NCI-H524 treated with DMSO at 0.1 percent for 48 hours (cell line): ENCODE results near the gene SP6.

Experiments used
- DNase-seq: peaks from one replicate; lab custom pipeline; 2025; lab: John Stamatoyannopoulos, UW

Gene SP6

DNA sequence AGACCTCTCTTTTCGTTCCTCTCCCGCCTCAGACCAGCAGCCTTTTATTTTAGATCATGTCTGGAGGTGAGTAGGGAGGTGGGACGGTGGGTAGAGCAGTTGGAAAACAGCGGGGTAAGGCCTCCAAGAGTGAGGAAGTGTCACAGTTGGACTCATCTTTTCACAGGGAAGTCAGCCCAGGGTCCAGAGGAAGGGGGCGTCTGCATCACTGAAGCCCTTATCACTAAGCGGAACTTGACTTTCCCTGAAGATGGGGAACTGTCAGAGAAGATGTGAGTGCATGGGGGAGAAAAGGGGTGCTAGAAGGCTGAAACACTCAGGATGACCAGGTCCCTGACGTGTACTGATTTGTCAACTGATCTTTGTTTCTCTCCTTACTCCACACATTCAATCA lies 19.0 kb downstream of the SP6 start:
- DNase-seq = no peak

DNA sequence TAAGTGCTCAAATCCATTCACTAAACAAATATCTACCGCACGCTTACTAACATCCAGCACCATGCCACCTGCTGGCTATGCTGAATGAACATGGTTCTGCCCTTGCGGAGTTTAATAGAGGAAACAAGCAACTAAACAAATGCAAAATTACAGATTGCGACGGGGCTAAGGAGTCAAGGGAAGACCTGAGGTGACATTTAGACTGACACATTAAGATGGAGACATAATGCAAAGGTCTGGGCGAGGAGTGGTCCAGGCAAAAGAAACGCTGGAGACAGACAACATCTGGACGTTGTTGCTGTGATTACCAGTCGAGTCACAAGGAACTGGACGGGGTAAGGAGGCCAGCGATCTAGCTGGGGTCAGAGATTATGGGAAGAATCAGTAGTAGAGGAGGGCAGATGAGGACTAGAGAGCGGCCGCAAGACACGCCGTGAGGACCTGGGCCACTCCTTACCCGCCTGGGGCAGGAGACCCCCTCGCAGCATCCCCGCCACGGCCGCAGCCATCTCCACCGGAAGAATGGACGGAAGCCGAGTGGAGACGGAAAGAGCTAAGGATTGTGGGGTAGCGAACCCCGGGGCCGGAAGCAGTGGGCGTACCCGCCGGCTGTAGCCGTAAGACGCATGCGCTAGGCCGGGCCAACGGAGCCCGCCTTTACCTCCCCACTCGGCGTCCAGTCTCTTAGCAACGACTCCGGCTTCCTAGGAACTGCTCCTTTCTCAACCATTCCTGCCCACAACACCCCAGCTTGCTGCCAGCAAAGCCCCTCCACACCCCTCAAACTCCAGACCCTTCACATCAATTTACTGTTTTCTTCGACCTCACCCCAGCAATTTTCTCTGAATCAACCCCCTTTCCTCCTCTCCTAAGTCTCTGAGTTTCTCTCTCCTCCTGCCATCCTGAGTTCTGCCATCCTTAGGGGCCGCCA lies 19.7 kb downstream of the SP6 start, which contains the start of the genes LRRC46 and MRPL10:
Gene LRRC46, plus strand, starts transcription at position 668 of the 931 bp plus-strand sequence. CDS start 320 bp downstream, outside the sequence.
Gene MRPL10, minus strand, starts transcription at position 539 of the 931 bp plus-strand sequence. Its CDS starts 30 bp downstream, at position 509.
- peak; percentile 82 for DNase-seq

DNA sequence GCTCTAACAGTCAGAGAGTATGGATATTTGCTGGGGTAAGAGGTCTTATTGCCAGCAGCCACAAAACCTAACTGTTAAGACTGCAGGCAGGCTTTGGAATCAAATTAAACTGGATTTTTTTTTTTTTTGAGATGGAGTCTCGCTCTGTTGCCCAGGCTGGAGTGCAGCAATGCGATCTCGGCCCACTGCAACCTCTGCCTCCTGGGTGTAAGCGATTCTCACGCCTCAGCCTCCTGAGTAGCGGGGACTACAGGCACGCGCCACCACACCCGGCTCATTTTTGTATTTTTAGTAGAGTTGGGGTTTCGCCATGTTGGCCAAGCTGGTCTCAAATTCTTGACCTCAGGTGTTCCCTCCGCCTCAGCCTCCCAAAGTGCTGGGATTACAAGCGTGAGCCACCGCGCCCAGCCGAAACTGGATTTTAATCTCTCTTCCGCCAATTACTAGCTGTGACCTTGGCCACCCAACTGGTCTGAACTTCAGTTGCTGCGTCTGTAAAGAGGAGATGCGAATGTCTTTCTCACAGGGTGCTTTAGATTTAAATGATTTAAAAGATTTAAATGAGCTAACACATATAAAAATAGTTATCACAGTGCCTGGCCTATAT lies 20.5 kb downstream of the SP6 start:
- DNase-seq = no peak

DNA sequence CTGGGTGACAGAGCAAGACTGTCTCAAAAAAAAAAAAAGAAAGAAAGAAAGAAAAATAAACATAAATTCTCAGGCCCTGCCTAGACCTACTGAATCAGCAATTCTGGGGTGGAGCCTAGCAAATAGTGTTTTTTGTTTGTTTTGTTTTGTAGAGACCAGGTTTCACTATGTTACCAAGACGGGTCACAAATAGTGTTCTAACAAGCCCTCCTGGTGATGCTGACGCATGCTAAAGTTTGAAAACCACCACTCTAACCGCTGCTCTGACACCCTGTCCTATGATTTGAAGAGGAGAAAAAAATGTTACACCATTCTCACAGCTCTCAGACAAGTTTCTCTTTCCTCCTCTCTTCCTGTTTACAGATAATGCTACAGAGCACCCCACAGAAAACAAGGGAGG lies 21.1 kb downstream of the SP6 start:
- no peak for DNase-seq

DNA sequence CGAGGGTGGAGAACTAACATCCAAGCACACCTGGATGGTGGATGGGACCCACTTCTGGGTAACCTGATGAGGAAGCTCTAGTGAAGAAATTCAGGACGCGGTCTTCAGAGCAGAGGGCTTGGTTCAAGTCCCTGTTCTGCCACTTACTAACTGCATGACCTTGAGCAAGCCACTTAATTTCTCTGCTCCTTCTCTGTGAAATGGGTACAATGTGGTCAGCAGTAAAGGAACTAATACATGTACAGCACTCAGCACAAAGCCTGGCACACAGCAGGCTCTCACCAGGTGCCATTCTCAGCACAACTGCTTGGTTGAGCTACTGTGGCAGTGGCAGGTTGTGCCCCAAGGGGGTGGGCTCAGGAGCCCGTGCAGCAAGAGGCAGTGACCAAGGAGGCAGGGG lies 27.4 kb downstream of the SP6 start:
- no peak for DNase-seq

DNA sequence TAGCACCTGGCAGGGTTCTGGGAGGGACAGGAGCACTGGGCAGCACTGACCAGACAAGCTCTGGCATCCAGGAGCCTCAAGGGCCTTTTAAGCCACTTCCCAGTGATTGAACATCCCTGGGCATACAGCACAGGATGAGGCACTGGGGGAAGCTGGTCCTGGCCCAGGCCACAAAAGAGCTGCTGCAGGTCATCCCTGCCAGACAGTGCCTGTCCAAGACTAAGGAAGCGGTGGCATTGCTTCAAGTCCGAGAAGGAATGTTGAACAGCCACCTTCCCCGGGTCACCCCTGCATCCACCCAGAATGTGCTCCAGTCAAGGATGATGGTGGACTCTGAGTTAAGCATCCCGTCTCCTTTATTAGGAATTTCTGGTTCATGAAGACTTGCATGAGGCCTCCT lies 28.2 kb downstream of the SP6 start:
- no peak for DNase-seq

DNA sequence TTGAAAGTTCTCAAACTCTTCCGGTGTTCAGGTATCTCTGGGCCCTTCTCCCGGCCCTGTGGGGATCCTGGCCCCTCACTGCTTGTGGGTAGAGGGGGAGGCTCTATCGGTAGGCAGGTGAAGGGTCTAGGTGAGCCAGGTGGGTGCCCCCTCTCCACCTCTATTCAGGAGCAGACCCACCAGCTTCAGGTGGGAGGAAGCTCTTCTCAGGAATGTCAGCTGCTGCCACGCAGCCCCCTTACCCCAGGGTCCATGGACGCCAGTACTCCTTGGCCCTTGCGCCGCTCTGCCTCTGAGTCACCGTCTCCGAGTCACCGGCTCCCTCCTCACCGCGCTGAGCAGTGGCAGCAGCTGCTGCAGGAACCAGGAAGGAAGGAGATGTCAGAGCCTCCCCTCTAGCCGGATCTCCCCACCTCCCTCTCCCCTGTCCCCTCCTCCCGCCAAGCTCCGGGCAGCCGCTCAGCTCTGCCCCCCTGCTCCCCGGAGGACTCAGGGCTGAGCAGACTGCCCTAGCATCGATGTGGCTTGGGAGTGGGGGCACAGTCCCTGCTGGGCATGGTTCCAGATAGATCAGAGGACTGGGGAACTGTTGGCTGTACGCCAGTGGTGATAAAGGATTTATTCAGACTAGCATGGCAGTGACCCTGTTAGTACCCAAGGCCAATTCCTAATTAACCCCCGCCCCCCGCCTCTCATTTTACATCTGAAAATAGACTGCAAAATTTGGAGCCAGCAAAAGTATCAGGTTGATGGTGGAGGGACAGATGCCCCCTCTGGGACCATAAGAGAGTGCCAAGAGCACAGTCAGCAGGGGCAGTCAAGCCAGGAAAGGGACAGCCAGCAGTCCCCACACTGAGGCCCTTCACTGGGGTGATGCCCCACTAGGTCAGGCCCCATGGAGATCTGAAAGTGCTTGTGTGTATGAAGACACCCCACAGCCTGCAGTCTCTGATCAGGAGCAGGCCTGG lies 29.3 kb downstream of the SP6 start, which contains the start of gene OSBPL7:
Gene OSBPL7, minus strand, starts transcription at position 371 of the 968 bp plus-strand sequence. CDS start 1,516 bp downstream, outside the sequence.
- DNase-seq = peak; percentile 54

DNA sequence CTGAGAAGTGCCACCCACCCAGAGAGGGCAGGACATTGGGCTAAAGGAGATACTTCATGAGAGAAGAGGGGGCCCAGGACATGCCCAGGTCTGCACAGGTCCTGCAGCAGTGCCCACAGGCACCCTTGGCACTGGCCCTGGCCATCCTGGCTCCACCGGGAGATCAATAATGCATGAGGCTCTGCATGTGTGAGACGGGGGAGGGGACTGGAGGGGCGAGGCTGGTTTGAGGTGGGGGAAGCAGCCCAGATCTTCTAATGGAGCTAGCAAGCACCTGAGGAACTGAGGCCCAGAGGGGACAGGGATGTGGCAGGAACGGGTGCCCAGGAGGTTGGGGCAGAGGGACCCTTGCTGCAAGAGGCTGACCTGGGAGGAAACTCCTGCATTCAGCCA lies 29.9 kb downstream of the SP6 start:
- DNase-seq = no peak

DNA sequence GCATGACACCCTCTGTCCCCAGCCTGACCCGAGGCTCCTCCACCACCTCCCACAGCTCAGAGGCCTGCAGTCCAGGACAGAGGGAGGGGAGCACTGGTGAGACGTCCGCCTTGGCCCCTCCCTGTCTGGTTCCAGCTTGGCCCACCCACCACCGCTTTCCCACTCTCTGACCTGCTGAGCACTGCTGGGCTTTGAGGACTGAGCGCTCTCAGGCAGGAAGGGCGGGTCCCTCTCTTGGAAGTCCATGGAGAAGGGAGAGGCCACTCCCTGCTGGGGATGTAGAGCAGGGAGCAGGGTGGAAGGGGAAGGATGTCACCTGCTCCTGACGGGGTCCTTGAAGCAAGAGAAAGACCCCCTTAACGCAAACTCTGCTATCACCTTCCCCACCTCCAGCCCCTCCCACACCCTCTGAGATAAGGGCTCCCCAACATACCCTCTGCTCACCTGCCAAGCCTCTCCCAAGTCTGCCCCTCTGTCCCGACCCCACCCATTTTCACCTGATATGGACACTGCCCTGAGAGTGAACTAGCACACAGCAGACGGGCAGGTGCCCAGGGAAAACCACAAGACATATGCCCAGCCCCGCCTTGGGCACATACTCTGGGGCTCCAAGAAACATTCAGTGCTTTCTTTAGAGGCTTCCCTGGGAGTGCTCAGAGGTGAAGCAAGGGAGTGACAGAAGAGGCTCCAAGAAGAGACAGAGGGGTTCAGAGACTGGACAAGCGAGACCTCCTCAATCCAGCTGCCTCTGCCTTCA lies 30.8 kb downstream of the SP6 start:
- DNase-seq = no peak

DNA sequence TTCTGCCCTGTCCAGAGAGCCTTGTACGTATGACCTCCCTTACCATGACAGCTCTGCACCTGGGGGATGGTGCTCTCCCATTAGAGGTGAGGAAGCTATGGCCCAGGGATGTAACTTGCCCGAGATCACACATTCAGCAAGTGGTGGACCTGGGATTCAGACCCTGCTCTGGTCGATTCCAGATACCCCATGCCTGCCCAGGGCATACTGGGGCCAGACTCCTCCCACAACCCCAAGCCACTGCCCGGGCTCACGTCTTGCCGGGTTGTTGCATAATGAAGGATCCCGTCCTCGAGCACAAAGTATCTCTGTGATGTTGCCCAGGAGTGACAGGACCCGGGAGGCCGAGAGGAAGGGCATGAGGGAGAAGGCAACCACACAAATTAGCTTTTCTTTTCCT lies 31.5 kb downstream of the SP6 start:
- DNase-seq = no peak

DNA sequence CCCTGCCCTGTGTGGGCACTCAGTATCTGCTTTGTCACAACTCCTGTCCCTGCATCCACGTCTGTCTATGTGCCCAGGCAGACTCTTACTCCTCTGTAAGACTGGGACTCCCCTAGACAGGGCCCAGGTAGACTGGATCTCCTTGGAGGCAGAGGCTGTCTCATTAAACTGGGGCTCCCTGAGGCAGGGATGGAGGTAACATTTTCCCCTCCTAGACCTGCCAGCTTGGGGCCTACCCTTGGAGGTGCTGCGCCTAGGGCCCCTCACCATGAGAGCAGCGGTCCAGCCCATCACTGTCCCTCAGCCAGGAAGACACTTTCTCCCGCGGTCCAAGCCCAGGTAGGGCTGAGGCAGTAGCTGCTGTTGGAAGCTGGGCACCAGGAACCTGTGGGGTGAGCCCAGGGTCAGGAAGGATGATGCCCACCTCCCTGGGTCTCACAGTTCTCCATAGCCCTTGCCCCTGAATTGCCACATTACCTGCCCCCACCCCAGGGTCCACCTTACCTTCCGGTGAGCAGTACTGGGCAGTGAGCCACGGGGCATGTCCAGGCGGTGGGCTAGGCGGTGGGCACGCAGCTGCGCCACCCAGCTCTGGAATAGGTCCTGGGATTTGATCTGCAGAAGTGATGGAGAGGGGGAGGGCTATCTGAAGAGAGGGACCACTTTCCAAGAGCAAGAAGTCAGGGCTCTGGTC lies 32.8 kb downstream of the SP6 start:
- DNase-seq = no peak

DNA sequence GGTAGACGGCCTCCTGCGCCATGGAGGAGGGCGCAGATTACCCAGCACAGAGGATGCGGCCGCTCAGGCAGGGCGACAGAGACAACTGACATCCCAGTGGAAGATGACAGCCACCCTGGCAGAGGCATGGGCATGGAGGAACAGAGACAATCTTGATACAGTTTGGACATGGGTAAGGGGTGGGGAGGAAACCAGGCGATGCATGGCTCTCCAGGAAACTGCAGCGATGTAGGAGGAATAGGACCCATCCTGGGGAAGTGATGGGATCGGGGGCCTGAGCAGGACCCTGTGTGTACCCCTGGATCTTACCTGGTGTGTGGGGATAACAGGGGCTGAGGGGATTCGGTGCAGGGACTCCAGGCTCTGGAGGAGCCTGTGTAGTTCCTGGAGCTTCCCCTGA lies 34.0 kb downstream of the SP6 start:
- no peak for DNase-seq

DNA sequence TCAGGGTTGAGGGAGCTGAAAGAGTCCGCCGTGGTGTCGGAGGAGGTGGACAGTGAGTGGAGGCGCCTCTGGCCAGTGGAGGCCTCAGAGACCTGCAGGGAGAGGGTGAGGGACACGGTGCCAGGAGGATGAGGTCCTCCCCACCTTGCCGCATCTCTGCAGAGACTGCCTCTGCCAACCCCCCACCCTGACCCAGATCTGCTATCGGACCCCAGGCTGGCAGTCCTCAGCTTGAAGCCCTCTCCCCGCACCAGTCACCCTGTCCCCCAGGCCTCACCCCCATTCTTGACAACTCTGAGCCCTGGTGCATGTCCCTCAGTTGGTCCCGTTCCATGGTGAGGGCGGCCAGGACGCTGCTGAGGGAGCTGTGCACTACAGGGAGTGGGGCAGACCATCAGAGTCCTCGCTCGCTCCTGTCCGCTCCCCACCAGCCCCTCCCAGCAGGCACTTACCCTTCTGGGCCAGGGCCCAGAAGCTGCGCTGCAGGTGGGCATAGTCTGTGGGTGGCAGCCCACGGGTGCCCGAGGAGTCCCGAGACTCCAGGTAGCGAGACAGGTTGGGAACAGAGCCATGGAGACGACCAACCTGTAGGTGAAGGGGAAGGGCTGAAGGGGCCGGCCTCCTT lies 34.7 kb downstream of the SP6 start:
- DNase-seq = no peak

DNA sequence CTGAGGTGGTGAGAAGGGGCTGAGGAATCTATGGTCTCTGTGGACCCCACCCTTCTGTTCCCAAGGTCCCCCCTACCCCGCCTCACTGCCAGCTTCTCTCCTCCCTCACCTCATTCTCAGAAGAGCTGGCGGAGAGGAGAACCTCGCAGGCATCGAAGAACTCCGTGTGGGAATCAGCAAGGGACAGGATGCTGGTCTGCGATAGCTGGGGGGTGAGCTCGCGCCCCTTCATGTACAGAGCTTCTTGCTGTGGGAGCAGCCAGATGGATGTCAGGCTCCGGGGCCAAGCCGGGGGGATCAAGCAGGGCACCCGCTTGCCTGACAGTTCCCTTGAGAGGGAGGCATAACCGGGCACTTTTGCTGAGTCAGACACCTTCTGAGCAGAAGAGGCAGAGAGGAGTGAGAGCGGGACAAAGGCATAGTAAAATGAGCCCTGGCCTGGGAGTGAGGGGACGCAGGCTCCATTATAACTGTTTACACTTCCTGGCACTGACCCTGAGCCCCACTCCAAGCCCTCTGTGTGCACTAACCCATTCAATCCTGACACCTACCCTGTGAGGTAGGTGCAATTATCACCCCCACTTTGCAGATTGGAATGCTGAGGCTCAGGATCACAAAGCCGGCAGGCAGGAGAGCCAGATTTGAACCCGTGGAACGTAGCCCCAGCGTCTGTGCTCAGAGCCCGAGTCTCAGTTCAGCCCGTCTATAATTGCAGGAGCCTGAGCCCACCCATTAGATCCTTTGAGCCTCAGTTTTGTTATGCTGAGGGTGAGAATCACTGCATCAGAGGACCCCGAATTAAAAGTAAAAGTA lies 35.7 kb downstream of the SP6 start:
- DNase-seq = no peak

DNA sequence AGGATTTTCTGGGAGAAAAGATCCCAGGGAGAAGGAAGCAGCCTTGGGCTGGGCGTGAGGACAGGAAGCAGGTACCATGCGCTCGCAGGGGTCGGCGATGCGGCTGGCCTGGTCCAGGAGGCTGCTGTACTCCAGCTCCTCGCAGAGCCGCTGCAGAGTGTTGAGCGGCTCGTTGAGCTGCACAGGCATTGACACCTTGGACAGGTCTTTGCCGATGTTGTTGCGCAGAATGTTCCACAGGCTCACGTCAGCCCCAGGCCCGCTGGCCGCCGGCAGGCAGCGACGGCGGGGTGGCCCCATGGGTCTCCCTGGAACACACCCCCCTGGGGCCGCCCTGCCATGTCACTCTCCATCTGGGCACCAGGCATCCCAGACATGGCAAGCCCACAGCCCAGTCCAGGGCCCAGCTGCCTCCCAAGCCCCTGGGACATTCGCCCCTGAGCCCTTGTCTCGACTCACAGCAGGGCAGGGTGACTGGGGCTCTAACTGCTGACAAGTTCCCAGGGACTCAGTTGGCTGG lies 37.4 kb downstream of the SP6 start:
- DNase-seq = no peak

DNA sequence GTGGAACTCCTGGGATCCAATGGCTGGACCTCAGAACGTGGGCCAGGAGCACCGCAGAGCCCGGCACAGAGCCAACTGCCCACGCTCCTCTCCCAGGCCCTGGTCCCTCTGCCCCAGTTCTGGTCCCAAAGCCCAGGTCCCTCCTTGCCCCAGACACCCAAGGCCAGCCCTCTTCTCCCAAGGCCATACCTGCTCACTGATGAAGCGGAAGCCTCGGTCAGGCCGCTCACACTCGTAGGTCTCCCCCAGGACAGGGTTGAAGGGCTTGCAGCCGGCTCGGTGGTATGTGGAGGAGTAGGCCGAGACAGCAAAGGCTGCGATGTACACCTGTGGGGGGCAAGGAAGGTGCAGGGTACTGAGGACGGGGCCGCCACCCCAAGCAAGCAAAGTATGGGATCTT lies 37.9 kb downstream of the SP6 start:
- no peak for DNase-seq

DNA sequence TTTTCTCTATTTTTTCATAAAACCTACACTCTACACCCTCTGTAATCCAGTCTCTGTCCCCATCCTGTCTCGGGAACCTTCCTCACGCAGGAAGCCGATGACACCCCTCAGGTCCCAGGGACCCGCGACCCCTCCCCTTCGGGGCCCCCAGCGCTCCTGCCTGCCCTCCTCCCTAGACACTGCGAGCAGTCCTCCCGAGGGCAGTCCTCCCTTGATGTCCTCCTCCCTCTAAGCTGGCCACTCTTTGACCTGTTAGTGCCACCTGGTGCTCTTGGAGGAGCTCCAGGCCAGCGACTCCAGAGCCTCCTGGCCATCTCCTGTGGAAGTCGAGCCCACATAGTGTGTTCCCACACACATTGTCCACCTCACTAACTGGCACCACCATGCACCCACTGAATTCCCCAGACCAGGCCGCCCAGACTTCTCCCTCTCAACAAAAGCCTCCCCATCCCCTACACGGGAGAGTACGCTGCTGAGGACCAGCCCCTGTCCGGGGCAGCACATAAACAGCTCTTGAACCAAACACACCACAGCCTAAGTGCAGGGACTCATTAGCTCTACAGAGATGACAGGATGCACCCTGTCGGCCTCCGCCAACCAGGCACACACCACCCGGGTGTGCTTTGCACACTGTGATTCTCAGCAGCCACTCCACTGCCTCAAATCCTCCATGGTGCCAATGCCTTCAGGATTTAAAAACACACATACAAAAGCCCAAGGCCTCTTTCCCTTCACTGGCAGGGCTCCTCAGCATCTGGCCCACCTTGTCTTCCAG lies 38.6 kb downstream of the SP6 start:
- DNase-seq = no peak

DNA sequence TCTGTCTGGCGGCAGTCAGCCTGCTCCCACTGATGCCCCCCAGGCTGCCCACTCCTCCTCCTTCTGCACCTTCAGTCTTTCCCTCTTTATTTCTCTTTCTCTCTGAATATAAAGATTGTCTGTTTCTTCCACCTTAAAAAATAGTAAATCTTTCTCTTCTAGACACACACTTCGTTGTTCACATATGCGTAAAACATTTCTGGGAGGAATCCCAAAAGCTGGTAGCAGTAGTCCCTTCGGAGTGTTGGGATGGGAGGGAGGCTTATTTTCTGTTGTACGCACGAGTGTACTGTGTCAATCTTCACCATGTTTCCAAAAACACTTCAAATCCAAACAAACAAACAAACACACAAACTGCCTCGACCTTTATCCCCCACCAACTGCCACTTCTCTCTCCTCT lies 39.3 kb downstream of the SP6 start:
- DNase-seq = no peak
